T-helper 2 cell treated with Interferon-gamma antibody and Interleukin-4, amounts not matched to agents 100 ng/mL and 5 ng/mL, for 36 hours (primary cell): Measurements from ENCODE around the gene LIN7C. TPM values are rescaled to one million over a fixed set of nuclear protein-coding genes. Genes with fewer than 3 reads are reported as not detected.

ENCODE experiments used
- intact Hi-C: fragments of 100-400 bp; cut with micrococcal nuclease; formaldehyde crosslinking; loops from one replicate; pipeline ENCODE4 v1.15.1; 2023
- total RNA-seq: library from RNA; stranded (reverse); gene quantifications from 2 replicates; pipeline ENCODE4 v1.2.3, GENCODE V29; 2022

Gene LIN7C
- total RNA-seq, 1 donor from 2014 or later = 23.8 TPM

DNA sequence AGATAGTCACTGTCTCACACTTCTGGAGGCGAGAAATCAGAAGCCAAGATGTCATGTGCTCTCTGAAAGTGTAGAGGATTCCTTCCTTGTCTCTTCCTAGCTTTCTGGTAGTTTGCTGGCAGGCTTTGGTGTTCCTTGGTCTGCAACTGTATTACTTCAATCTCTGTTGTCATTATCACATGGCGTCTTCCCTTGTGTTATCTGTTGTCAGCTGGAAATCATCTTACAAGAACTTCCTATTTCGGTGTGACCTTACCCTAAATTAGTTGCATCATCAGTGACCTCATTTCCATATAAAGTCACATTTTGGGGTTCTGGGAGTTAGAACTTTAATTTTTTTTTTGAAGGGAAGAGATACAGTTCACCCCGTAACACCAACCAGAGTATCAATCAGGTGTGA is 3.3 kb upstream of the LIN7C start:
- intact Hi-C loops = loop anchor here (5.0 kb wide), 2 partner anchors 38 to 123 kb away; partner anchors contain the start of gene LGR4

- intact Hi-C loops = loop anchor here (5.0 kb wide), 2 partner anchors 35 to 120 kb away; partner anchors contain the start of gene LGR4
Observed at GRCh38 chr11:27507557-27508322, 1.2 kb upstream of the LIN7C start.

DNA sequence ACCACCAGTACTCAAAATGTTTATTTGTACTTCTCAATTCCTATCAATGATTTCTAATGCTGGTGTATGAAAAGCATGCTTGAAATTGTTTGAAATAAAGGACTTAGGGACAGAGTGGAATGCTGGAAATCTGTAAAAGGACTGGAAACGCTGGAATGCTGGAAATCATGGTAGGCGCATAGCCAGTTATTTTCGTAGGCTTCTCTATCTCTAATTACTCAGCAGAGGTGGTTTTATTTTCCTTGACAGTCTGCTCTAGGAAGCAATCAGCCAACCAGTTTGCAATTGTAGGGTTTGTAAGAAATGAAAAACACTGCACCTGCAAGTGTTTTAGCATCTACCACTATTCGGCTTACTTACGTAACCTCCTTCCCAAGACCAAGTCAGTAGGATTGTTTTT is 788 bp downstream of the LIN7C start:
- intact Hi-C loops = loop anchor here (1.0 to 5.0 kb wide), 5 partner anchors 8 to 603 kb away; partner anchors contain the start of genes CCDC34, KIF18A, LGR4 and METTL15

- intact Hi-C loops = no loop called here
Observed at GRCh38 chr11:27504205-27504604, 2.4 kb downstream of the LIN7C start.

- intact Hi-C loops = no loop called here
Observed at GRCh38 chr11:27501100-27501499, 5.5 kb downstream of the LIN7C start.

- intact Hi-C loops = loop anchor here (1.0 kb wide), 1 partner anchor 8 kb away; the partner anchor contains the start of gene LIN7C
Observed at GRCh38 chr11:27497911-27498310, 8.7 kb downstream of the LIN7C start.

DNA sequence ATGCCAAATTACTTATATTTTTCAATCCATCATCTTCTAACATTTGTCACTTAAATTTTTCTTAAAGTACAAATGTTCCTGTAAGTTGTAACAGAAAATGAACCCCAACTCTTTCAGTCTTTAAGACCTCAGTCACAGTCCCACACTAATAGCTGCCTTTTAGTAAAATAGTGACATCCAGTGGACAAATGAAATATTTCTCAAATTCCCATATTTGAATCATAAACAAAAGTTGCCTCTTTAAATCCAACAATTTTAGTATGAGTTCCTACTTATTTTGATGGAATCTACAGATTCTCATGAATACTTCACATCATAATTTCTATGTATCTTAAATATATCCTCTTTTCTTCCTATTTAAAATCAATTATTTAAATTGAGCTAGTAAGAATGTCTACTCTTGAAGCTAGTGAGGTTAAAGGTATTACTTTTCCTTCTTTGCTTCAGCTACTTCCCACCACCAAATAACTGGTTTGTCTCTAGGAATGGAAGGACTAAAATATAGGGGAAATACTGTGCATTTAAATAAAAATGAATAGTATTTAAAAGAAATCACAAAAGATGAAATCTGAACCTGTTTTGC is 9.2 kb downstream of the LIN7C start:
- intact Hi-C loops = loop anchor here (1.0 kb wide), 1 partner anchor 9 kb away; the partner anchor contains the start of gene LIN7C

DNA sequence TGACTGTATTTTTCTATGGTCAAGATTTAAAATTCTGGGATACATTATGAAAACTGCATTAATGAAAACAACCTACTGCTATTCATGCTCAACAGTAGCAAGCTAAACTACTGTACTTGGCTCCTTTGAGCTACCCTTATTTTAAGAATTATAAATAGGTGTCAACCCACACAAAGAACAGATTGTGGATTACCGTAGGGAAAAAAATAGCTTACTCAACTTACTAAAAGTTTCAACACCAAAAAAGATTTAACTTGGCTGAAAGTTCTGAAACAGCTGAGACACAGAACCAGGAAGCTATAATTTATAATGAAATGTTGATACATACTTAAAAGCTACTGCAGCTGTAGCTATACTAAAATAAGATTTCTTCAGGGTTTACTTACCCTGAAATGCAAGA is 10.1 kb downstream of the LIN7C start:
- intact Hi-C loops = no loop called here

DNA sequence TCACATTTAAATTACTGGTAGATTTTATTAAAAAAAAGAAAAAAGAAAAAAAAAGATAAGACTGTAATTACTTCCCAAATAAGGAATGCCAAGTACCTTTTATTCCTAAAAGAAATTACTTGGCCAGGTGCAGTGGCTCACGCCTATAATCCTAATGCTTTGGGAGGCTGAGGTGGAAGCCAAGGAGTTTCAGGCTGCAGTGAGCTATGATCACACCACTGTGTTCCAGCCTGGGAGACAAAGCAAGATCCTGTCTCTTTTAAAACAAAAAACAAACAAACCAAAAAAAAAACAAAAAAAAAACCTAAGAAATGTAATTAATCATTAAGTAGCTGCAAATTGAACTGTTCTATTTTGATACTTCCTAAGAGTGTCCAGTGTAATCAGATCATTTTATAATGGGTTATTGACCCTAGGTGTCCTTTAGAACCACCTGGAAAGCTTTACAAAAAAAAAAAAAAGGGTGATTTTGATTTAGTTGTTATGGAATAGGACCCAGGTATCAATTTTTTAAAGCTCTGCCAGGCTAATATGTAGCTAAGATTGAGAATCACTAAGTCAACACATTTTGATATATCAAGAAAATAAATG is 10.8 kb downstream of the LIN7C start:
- intact Hi-C loops = no loop called here

GRCh38 chr11:27489092-27489491 is 17.5 kb downstream of the LIN7C start:
- intact Hi-C loops = loop anchor here (5.0 kb wide), 3 partner anchors 192 to 1207 kb away; no protein-coding TSS in a partner anchor

DNA sequence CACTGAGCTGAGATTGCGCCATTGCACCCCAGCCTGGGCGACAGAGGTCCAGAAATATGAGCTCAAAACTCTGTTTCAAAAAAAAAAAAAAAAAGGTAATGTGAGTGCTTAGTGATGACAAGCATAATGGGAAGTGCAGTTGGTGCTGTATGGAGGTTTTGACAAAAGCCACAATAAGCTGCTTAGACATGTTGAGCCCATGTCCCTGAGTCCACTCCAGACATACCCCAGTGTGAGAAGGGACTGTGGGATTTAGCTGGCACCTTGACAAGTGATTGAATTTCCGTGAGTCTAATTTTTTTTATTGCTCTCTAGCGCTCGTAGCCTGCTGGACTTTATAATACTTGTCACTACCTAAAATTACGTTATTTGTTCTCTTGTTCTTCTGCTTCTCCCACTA is 18.9 kb downstream of the LIN7C start:
- intact Hi-C loops = loop anchor here (5.0 kb wide), 3 partner anchors 190 to 1205 kb away; no protein-coding TSS in a partner anchor

GRCh38 chr11:27485930-27486773 is 20.4 kb downstream of the LIN7C start:
- intact Hi-C loops = loop anchor here (1.0 to 5.0 kb wide), 4 partner anchors 189 to 1204 kb away; no protein-coding TSS in a partner anchor

- intact Hi-C loops = no loop called here
Observed at GRCh38 chr11:27482793-27483192, 23.8 kb downstream of the LIN7C start.

DNA sequence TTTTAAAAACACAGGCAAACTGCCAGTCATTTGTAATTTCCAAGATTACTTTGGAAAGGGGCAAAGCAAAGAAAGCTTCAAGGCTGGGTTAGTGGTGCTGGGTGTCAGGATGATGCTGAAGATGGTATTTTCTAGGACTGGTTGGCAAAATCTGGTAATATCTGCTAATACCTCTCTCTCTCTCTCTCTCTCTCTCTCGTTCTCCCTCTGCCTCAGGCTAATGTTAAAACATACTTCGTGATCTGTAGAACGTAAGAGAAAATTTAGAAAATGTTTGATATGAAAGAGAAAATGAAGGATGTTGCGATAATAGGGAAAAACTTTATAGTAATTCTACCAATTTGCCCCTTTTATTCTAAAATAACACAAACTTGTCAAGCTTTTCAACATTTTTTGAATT is 24.6 kb downstream of the LIN7C start:
- intact Hi-C loops = no loop called here

- intact Hi-C loops = no loop called here
Observed at GRCh38 chr11:27477831-27478230, 28.7 kb downstream of the LIN7C start.

DNA sequence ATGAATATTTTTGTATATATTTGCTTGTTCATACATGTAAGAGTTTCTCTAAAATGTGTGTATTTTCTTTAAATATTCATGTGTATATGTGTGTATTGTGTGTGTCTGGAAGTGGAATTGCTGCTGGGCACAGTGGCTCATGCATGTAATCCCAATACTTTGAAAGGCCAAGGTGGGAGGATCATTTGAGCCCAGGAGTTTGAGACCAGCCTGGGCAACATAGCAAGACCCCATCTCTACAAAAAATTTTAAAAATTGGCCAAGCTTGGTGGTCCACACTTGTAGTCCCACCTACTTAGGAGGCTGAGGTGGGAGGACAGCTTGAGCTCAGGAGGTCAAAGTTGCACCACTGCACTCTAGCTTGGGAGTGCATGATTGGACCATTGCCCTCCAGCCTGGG is 29.3 kb downstream of the LIN7C start:
- intact Hi-C loops = no loop called here

DNA sequence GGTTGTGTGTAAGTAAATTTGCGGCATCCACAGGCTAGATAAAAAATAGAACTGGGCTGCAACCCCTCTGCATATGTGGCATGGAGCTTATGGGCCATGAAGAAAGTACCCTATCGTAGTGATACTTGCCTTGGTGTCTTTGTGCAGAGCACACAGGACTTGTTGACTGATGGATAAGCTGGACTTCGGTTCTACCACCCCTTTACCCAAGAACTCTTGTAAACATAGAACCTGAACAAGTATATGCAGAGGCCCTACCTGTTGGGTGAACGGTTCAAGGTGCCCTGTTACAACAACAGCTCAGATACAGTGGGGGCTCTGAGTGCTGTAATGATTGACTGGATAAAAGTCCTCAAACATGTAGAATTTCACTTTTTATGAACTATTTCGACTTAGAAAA is 30.9 kb downstream of the LIN7C start:
- intact Hi-C loops = no loop called here

DNA sequence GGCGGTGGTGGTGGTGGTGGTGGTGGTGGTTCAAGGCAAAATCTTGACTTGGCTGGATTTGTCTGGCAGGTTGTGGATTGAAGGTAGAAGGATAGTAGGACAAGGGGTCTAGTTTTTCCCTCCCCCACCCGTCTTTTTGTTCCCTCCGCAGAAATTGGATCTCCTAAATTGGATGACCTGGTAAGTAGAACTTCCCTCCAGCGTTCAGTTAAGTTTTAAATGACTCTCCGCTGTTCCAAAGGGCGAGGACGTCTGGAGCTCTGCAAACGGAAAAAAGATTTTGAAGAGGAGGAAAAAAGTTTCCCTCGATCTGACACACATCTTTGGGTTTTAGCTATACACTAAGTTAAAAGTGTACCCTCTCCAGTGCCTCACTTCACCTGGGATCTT is 33.6 kb downstream of the LIN7C start:
- intact Hi-C loops = loop anchor here (5.0 kb wide), 1 partner anchor 34 kb away; the partner anchor contains the start of gene LIN7C

GRCh38 chr11:27472398-27473016 is 34.1 kb downstream of the LIN7C start, which contains the start of gene LGR4:
TSS of gene LGR4 (minus strand) at chr11:27472790. CDS start at chr11:27472302, 488 bp downstream.
- intact Hi-C loops = loop anchor here (1.0 to 5.0 kb wide), 2 partner anchors 35 to 109 kb away; partner anchors contain the start of genes CCDC34 and LIN7C
